ENCODE measurements around the gene FAM53B.
"Not testable (repeated sequence)": the region's sequence is repeated elsewhere in the genome, so short reads cannot be mapped to it uniquely, and the experiment has no call there.

The FAM53B gene

DNA sequence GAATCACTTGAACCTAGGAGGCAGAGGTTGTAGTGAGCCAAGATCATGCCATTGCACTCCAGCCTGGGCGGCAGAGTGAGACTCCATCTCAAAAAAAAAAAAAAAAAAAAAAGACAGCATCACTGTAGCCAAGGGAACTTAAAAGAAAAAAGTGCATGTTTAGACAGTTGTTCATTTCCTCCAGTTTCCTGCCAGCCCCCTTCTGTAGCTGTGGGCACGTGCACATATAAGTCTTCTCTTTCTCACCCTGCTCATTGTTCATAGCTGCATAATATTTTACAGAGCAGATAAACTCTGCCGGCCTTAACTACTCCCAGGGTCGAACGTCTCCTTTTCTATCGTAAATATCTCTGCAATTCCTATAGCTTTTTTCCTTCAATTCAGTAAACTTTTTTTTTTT is 149.9 kb downstream of the FAM53B start:
- DNase-seq = no peak

- no peak for DNase-seq
Measured at GRCh38 chr10:124593431-124593985, 150.7 kb downstream of the FAM53B start.

GRCh38 chr10:124592736-124593430 is 151.3 kb downstream of the FAM53B start:
- no peak for DNase-seq

GRCh38 chr10:124592101-124592500 is 152.1 kb downstream of the FAM53B start:
- DNase-seq = no peak

DNA sequence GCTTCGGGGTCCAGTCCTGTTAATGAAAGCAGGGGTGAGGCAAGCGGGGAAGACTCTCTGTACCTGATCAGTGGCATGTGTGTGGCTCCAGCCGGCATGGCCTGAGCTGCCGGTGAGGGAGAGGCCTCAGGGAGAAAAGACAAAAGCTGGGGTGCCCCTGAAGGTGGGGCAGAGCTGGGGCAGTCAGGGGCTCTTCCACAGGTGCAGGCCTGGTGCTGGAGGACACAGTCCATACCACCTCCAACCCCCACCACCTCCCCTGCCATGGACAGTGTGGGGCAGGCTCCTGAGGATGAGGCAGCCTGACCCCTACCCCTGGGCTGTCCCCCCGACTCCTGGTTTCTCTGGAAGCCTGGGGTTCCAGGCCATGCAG is 153.1 kb downstream of the FAM53B start:
- DNase-seq = no peak

DNA sequence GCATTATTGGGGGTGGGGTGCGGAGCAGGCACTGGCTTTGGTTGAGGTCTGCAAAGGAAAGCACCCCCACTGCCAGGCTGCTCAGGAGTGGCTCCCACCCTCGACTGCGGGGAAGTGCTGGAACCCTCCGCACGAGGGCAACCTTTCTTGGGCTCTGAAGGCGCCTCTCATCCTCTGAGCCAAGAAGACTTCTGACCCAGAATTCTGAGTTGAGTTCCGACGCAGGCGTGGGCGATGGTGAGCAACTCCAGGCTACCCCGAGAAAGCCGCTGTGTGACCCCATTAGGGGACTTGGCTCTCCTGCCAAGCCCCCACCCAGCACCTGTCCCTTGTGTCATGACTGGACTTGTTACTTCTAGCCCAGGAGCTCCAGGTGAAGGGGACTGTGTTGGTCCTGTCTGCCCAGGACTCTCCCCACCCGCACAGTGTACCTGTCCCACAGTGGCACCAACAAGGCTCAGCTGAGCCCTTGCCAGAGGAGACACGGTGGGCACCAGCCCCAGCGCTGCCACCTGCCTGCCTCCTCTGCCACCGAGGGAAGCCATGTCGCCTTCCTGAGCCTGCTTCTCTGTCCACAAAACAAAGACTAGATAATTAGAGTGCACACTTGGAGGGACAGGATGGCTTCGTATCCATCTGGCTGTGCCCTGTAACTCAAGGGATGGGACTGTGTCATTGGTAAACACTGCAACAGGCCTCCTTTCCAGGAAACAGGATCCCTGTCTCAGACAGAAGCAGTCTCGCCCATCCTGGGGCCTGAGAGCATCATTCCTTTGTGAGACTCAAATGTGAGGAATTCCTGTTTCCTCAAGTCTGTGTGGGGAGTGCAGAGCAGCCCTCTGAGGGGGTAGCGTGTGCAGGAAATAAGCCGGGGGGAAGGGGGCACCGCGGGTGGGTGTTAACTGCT is 153.7 kb downstream of the FAM53B start:
- no peak for DNase-seq

DNA sequence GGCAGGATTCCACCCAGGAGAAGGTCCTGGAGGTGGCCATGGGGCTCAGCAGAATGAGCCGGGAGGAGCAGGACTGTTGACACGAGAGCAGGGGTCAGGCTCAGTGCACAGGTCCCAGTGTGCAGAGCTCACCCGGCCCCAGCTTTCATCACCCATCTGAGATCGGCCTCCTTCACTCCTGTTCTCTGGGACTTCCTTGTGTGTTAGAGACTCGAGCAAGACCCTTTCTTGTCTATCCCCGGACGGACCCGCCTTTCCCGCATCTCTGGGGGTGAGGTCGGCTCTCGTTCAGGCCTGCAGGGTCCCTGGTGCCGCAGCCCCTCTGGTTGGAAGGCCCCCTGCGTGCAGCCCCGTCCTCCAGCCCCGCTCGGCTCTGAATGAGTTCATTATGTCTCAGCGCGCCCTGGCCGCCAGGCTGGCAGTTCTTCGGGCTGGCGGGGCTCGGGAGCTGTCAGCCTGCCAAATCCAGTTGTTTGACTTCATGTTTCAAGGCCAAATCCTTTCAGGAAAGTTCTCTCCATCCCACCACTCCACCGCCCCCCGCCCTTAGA is 154.6 kb downstream of the FAM53B start:
- DNase-seq = no peak

DNA sequence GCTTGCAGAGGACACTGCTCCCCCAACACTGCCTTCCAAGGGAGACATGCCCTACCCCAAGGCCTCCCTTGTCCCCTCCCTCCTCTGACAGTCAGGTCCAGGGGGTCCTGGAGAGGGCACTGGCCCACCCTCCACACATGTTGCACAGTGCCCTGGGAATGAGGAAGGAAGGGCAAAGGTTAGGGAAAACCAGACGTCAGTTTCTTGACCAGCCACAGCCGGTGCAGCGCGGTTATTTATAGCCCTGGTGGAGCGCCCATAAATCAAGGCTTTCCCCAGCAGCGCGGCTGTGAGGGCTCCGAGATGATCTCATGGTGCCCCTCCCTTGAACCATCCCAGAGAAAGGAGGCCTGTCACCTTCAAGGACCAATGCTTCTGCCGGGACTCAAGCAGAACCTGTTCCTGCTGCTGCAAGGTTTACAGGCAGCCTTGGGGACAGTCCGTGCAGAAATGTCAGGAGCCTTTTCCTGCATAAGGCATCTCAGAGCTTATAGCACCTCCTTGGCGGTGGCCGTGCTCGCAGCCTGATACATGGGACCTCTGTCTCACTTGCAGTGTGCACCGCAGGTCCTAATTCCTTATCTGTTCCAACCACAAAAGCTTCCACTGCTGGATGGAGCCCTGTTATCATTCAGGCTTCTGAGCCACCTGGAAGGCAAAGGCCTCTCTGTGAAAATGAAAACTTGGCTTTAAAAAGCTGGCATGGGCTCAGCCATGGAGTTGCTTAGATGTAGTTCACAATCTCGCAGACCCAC is 155.3 kb downstream of the FAM53B start:
- peak in 1 of 2 experiments; percentile 35 for DNase-seq

- DNase-seq = not testable (repeated sequence)
Measured at GRCh38 chr10:124588341-124588735, 155.8 kb downstream of the FAM53B start.

DNA sequence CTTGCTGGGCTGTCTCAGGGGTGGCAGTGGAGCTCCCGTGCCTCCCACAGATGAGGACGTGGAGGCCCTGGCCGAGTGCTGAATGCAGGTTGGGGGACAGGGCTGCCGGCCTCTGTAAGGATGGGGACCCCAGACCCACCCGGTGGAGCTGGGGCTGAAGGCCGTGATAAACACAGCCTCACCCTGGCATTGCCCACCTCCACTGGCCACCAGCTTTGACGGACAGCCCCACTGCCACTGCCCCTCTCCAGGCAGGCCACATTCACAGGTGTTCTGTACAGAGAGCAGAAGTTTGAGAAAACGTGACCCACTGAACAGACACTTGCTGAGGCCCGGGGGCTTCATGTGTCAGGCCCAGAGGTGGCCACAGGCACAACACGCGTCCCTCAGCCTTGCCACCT is 156.4 kb downstream of the FAM53B start:
- no peak for DNase-seq

- no peak for DNase-seq
Measured at GRCh38 chr10:124586142-124586541, 158.0 kb downstream of the FAM53B start.

DNA sequence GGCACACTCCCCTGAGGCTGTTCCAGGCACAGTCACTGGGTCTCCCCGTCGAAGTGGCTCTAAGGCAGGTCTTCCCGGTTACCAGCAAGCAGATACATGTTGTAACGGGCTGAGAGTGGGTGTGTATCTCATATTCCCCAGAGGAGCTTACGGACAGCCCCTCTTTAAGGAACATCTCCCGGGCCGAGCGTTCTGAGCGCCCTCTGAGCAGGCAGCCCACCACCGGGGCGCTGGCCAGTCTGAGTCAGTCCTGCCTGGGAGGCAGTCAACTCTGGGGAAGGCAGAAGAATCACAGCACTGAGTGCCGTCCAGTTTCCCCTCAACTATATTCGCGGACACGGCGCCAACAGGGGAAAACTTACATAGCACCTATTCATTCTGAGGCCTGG is 165.2 kb downstream of the FAM53B start:
- no peak for DNase-seq

GRCh38 chr10:124578231-124579010 is 165.8 kb downstream of the FAM53B start:
- no peak for DNase-seq

- no peak for DNase-seq
Measured at GRCh38 chr10:124577651-124578050, 166.5 kb downstream of the FAM53B start.

GRCh38 chr10:124576526-124577420 is 167.4 kb downstream of the FAM53B start:
- no peak for DNase-seq

DNA sequence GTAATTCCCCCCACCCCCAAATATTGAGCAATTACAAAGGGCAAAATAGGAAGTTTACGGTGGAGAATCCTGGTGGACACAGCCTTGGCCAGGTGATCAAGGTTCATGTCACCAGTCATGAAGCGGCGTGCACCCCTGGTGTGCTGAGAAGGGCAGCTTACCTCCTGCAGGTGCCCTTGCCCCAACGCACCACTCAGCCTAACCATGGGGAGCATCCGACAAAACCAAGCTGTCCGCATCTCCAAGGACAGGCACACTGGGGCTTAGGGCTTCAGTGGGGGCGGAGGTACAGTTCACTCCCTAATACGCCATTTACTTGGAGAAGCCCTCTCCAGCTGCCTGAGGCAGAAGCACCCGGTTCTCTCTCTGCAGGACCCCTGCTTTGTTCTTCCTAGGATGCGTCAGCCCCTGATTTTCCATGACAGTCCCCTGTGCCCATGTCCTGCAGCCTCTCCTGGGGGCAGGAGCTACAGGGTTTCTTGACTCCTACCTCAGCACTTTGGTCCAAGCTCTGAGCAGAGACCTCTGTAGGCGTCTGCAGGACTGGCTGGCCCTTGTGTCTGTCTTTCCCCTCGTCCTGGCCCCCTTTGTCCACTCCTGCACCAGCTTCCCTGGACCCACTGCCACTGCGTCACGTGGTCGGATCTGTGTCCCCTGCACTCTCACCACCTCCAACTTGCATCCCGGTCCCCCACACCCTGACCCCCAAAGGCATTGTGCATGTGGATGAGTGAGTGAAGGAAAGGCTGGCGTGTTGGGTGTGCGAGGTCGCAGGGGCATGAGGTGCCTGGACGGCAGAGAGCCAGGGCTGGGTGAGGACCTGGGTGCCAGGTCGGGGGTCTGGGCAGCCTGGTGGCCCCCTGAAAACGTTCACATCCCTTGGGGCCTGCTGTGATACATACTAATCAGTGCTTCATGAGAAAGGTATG is 168.8 kb downstream of the FAM53B start:
- DNase-seq = no peak

DNA sequence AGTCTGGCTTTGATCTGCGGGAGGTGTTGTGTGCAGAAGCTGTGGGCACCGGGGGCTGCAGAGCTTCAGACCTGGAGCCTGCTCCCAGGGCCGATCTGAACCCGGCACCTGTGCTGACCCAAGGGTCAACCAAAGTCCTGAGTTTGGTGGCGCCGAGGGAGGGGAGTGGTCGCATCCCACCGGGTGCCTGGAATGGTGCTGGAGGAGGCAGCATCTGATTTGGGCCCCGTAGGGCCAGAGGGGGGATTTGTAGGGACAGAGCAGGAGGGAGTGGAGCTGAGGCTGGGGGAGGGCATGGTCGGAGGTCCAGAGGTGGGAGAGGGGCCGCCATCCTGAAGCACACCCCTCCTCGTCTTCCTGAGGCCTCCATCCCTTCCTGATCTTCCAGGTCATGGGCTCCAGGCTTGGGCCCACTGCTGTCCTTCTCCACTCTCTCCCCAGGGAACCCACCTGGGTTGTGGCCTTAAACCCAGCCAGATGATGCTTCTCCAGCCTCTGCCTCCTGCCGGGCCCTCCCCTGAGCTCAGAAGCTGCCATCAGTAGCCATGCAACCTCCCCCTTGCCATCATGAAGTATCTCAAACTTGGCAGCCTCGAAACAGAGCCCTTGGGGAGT is 169.6 kb downstream of the FAM53B start:
- DNase-seq = no peak

GRCh38 chr10:124573726-124574455 is 170.3 kb downstream of the FAM53B start:
- no peak for DNase-seq

- no peak for DNase-seq
Measured at GRCh38 chr10:124572751-124573150, 171.4 kb downstream of the FAM53B start.

Data from NCI-H526 (cell line).